Stimulated activated naive CD4-positive, alpha-beta T cell (primary cell): ENCODE results near the gene SLPI.

Experiments used
- DNase-seq, 6 experiments: peaks; one replicate each; lab custom pipeline; 2025; lab: John Stamatoyannopoulos, UW

SLPI gene

GRCh38 chr20:45254383-45255262 is at the start of gene SLPI:
TSS of gene SLPI (minus strand) at chr20:45254564. CDS start at chr20:45254543, 21 bp downstream.
- no peak for DNase-seq

GRCh38 chr20:45303586-45304463 is 49.5 kb upstream of the SLPI start:
- DNase-seq, result no peak

- DNase-seq, result no peak
These were observed 47.5 kb upstream of the SLPI start for GRCh38 chr20:45301824-45302271.

GRCh38 chr20:45300961-45301360 is 46.6 kb upstream of the SLPI start:
- DNase-seq, result no peak

GRCh38 chr20:45299786-45300185 is 45.4 kb upstream of the SLPI start:
- DNase-seq, result no peak

GRCh38 chr20:45297786-45298497 is 43.6 kb upstream of the SLPI start:
- no peak for DNase-seq

GRCh38 chr20:45294659-45295058 is 40.3 kb upstream of the SLPI start:
- no peak for DNase-seq

- DNase-seq, result no peak
These were observed 39.6 kb upstream of the SLPI start for GRCh38 chr20:45294003-45294368.

- peak; percentile 32 to 71 (median 62) for DNase-seq
These were observed 39.0 kb upstream of the SLPI start for GRCh38 chr20:45293041-45294002.

- no peak for DNase-seq
These were observed 38.0 kb upstream of the SLPI start for GRCh38 chr20:45292343-45292742.

GRCh38 chr20:45291526-45291925 is 37.2 kb upstream of the SLPI start:
- no peak for DNase-seq

- peak in 5 of 6 experiments; percentile 16 to 69 (median 41) for DNase-seq
These were observed 36.5 kb upstream of the SLPI start for GRCh38 chr20:45290677-45291355.

- no peak for DNase-seq
These were observed 35.7 kb upstream of the SLPI start for GRCh38 chr20:45289942-45290676.

- no peak for DNase-seq
These were observed 34.5 kb upstream of the SLPI start for GRCh38 chr20:45288860-45289259.

GRCh38 chr20:45288376-45288775 is 34.0 kb upstream of the SLPI start:
- DNase-seq, result no peak

GRCh38 chr20:45283551-45284057 is 29.2 kb upstream of the SLPI start:
- DNase-seq, result no peak

GRCh38 chr20:45282700-45283550 is 28.6 kb upstream of the SLPI start:
- DNase-seq, result no peak

- no peak for DNase-seq
These were observed 25.6 kb upstream of the SLPI start for GRCh38 chr20:45279992-45280391.
